ENCODE results near the gene VPS4A.

VPS4A gene

GRCh38 chr16:69318177-69318910, 7.2 kb downstream of the VPS4A start:
- Mint-ChIP-seq H3K4me1 (peaks cover 32% of the 10 kb centered on the region), H3K27ac (peak overlapping the region; percentile 17), H3K9me3 (no peaks in the 10 kb centered on the region), H3K4me3 (no peak overlapping the region), H3K36me3 (peaks cover 97% of the 10 kb centered on the region)
- DNase-seq (ENCODE audit: low spot score in 2 of 2) (no peak), ATAC-seq (no peak)

GRCh38 chr16:69318911-69319289, 7.8 kb downstream of the VPS4A start:
- no peak overlapping the region for H3K4me3 Mint-ChIP-seq
- ATAC-seq: no peak

DNA sequence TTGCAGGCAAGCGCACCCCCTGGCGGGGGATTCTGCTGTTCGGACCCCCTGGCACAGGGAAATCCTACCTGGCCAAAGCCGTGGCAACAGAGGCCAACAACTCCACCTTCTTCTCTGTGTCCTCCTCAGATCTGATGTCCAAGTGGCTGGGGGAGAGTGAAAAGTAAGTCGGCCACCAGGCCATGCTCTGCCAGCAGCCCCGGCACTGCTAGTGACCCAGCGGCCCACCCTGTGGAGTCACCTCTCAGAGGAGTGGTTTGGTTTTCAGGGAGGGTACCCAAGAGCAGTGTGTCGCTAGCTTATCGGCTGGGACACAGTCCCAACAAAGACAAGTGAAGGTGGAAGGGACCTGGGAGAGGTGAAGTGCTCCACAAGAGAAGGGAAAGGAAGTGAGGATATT, 8.2 kb downstream of the VPS4A start:
- Mint-ChIP-seq H3K27ac (peak overlapping the region; percentile 62), H3K4me3 (no peak overlapping the region), H3K9me3 (no peaks in the 10 kb centered on the region), H3K36me3 (peaks cover 97% of the 10 kb centered on the region), H3K4me1 (peaks cover 26% of the 10 kb centered on the region)
- ATAC-seq: no peak
- no peak for DNase-seq (ENCODE audit: low spot score in 2 of 2)

More at GRCh38 chr16:69318911-69319289, 7.8 kb downstream of the VPS4A start:
- Mint-ChIP-seq H3K9me3 (no peaks in the 10 kb centered on the region), H3K36me3 (peaks cover 97% of the 10 kb centered on the region), H3K4me1 (peaks cover 27% of the 10 kb centered on the region), H3K27ac (no peak overlapping the region)
- DNase-seq (ENCODE audit: low spot score in 2 of 2): no peak

DNA sequence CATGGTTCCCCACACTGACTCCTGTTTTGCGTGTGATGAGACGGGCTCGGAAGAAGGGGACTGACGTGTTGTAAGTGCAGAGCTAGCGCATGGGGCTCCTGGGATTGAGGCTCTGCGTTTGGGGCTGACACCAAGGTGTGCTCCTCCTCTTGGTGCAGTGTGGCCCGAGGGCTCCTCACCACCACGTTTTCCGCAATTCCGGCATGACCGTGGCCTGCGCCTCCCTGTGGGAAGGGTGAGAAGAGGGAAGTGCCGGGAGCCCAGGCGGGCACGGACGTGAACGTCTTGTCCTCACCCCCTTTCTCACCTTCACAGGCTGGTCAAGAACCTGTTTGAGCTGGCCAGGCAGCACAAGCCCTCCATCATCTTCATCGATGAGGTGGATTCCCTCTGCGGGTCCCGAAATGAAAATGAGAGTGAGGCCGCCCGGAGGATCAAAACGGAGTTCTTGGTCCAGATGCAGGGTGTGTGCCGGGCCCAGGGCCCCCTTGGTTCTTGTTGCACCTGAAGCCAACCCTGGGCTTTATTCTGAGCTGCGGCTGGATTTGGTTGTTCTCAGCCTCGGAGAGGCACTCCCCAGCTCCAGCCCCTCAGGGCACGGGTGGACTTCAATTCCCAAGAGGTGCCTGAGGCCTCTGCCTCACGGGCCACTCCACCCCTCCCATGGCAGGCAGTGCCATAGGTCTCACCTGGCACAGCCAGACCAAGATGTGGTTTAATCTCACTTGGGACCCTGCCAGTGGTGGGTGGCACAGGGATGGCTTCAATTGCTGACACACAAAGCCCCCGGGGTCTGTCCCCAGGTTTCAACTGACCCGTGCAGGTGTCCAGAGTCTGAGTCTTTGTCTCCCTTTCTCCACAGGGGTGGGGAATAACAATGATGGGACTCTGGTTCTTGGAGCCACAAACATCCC, 8.9 kb downstream of the VPS4A start:
- peak overlapping the region; percentile 62 for H3K27ac Mint-ChIP-seq
- H3K4me3 Mint-ChIP-seq: no peak overlapping the region
- no peaks in the 10 kb centered on the region for H3K9me3 Mint-ChIP-seq
- DNase-seq (ENCODE audit: low spot score in 2 of 2): no peak
- ATAC-seq: no peak
- H3K4me1 Mint-ChIP-seq: peaks cover 30% of the 10 kb centered on the region
- peaks cover 97% of the 10 kb centered on the region for H3K36me3 Mint-ChIP-seq

DNA sequence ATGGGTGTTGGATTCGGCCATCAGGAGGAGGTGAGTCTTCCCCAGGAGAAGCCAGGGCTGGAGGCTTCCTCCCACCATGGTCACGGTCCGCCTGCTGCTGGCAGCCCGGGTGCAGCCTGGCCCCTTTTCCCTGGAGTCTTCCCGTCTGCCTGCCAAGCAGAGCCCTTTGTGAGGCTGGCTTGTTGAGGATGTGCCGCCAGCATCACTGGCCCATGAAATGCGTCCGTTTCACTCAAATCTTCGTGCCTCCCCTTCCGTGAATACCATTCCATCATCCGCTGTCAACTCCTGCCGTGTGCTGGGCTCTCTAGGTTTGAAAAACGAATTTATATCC, 9.6 kb downstream of the VPS4A start:
- Mint-ChIP-seq H3K4me3 (no peak overlapping the region), H3K36me3 (peaks cover 97% of the 10 kb centered on the region), H3K4me1 (peaks cover 34% of the 10 kb centered on the region), H3K27ac (peak overlapping the region; percentile 24), H3K9me3 (no peaks in the 10 kb centered on the region)
- no peak for DNase-seq (ENCODE audit: low spot score in 2 of 2)
- ATAC-seq: no peak

DNA sequence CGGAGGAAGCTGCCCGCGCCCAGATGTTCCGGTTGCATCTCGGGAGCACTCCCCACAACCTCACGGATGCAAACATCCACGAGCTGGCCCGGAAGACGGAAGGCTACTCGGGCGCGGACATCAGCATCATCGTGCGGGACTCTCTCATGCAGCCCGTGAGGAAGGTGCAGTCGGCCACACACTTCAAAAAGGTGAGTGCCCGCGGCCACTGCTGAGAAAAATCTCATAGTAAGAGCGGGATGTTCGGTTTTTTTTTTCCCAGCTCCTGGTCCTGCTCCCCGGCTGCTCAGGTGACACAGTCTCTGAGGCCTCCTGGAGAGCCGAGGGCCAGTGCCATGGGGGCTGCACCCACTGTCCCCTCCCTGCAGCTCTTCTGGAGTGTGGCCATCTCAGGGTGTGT, 9.9 kb downstream of the VPS4A start:
- no peak overlapping the region for H3K4me3 Mint-ChIP-seq
- H3K27ac Mint-ChIP-seq: peak overlapping the region; percentile 24
- peaks cover 97% of the 10 kb centered on the region for H3K36me3 Mint-ChIP-seq
- ATAC-seq (no peak), DNase-seq (ENCODE audit: low spot score in 2 of 2) (no peak)
- peaks cover 38% of the 10 kb centered on the region for H3K4me1 Mint-ChIP-seq
- no peaks in the 10 kb centered on the region for H3K9me3 Mint-ChIP-seq

DNA sequence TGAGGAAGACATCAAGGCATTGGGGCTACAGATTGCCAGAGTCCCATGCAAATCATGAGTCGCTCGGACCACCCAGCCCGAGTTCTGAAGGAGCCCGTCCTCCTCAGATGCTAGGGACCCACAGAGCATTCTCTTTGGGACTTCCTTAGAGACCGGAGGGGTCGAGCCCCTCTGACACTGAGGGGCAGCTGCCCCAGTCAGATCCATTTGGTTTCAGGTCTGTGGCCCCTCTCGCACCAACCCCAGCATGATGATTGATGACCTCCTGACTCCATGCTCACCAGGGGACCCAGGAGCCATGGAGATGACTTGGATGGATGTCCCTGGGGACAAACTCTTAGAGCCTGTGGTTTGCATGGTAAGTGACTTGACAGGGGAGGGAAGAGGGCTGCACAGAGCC, 11.2 kb downstream of the VPS4A start:
- H3K9me3 Mint-ChIP-seq: no peaks in the 10 kb centered on the region
- H3K36me3 Mint-ChIP-seq: peaks cover 97% of the 10 kb centered on the region
- no peak overlapping the region for H3K4me3 Mint-ChIP-seq
- H3K4me1 Mint-ChIP-seq: peaks cover 45% of the 10 kb centered on the region
- peak overlapping the region; percentile 37 for H3K27ac Mint-ChIP-seq
- DNase-seq (ENCODE audit: low spot score in 2 of 2): no peak
- no peak for ATAC-seq

- H3K4me3 Mint-ChIP-seq: no peak overlapping the region
- no peak for DNase-seq (ENCODE audit: low spot score in 2 of 2)
- H3K9me3 Mint-ChIP-seq: no peaks in the 10 kb centered on the region
- peak overlapping the region; percentile 37 for H3K27ac Mint-ChIP-seq
- H3K4me1 Mint-ChIP-seq: peaks cover 49% of the 10 kb centered on the region
- peaks cover 94% of the 10 kb centered on the region for H3K36me3 Mint-ChIP-seq
- no peak for ATAC-seq
Observed at GRCh38 chr16:69323415-69323814, 12.3 kb downstream of the VPS4A start.

GRCh38 chr16:69324013-69324531, 12.9 kb downstream of the VPS4A start:
- Mint-ChIP-seq H3K4me3 (no peak overlapping the region), H3K9me3 (no peaks in the 10 kb centered on the region), H3K36me3 (peaks cover 95% of the 10 kb centered on the region), H3K27ac (peak overlapping the region; percentile 37), H3K4me1 (peaks cover 56% of the 10 kb centered on the region)
- DNase-seq (ENCODE audit: low spot score in 2 of 2): no peak
- no peak for ATAC-seq

GRCh38 chr16:69324585-69325253, 13.6 kb downstream of the VPS4A start:
- no peak for ATAC-seq
- no peak for DNase-seq (ENCODE audit: low spot score in 2 of 2)
- Mint-ChIP-seq H3K4me1 (peaks cover 57% of the 10 kb centered on the region), H3K27ac (peak overlapping the region; percentile 37), H3K9me3 (no peaks in the 10 kb centered on the region), H3K36me3 (peaks cover 90% of the 10 kb centered on the region), H3K4me3 (no peak overlapping the region)

DNA sequence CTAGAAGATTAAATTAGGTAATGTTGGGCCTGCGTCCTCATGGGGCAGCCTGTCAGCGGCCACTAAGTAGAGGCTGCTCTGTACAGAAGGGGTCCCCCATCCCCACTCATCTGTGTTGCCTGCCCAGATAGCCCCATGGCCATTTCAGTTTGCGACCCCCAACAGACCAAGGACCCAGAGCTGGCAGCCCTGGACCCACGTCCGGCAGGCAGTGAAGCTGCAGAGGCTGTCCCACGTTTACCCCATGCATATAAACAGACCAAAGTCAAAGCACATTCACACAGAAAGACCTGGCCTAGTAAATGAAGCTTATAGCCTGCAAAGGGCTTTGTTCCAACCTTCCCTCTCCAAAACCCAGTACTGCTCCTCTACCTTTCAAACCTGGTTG, 14.6 kb downstream of the VPS4A start:
- peaks cover 84% of the 10 kb centered on the region for H3K36me3 Mint-ChIP-seq
- no peaks in the 10 kb centered on the region for H3K9me3 Mint-ChIP-seq
- no peak for DNase-seq (ENCODE audit: low spot score in 2 of 2)
- peaks cover 58% of the 10 kb centered on the region for H3K4me1 Mint-ChIP-seq
- no peak for ATAC-seq
- peak overlapping the region; percentile 69 for H3K27ac Mint-ChIP-seq
- peak overlapping the region; percentile 49 for H3K4me3 Mint-ChIP-seq

DNA sequence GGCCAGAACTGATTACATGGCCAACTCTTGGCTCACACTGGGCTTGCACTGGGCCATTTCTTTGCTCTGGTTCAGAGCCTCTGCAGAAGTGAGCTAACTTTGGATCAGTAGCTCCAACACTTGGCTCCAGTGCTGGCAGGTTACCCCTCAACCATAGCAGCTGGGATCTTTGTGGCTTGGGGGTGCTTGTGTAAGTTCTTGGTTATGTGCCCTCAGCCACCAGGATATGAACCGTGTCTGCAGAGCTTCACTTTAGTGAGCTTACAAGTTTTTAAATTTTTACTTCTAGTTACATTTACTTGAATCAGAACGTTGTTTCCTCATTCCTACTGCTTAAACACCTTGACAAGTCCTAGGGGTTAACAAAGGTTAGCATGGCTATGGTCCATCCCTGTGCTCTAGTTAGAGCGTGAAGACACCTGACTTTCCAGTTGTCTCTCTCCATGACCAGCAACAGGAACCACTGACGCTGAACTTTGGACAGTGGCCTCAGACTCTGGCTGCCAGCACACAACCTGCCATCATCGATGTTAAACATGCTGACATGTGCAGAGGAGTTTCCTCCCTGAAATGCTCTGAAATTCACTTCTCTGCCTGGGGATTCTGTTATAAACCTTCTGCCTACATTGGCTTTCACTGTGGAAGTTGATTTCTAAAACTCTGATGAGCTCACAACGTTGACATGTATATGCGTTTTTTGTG, 15.2 kb downstream of the VPS4A start:
- peaks cover 58% of the 10 kb centered on the region for H3K4me1 Mint-ChIP-seq
- no peak for ATAC-seq
- H3K27ac Mint-ChIP-seq: peak overlapping the region; percentile 69
- peaks cover 84% of the 10 kb centered on the region for H3K36me3 Mint-ChIP-seq
- H3K4me3 Mint-ChIP-seq: peak overlapping the region; percentile 49
- no peaks in the 10 kb centered on the region for H3K9me3 Mint-ChIP-seq
- DNase-seq (ENCODE audit: low spot score in 2 of 2): no peak

- peak overlapping the region; percentile 76 for H3K4me3 Mint-ChIP-seq
- no peak for DNase-seq (ENCODE audit: low spot score in 2 of 2)
- no peak for ATAC-seq
- peaks cover 84% of the 10 kb centered on the region for H3K36me3 Mint-ChIP-seq
- no peaks in the 10 kb centered on the region for H3K9me3 Mint-ChIP-seq
- H3K4me1 Mint-ChIP-seq: peaks cover 45% of the 10 kb centered on the region
- peak overlapping the region; percentile 69 for H3K27ac Mint-ChIP-seq
Observed at GRCh38 chr16:69327585-69328310, 16.6 kb downstream of the VPS4A start.

GRCh38 chr16:69328854-69329316, 17.7 kb downstream of the VPS4A start:
- peaks cover 84% of the 10 kb centered on the region for H3K36me3 Mint-ChIP-seq
- no peak for DNase-seq (ENCODE audit: low spot score in 2 of 2)
- H3K4me1 Mint-ChIP-seq: peaks cover 45% of the 10 kb centered on the region
- peak overlapping the region; percentile 76 for H3K4me3 Mint-ChIP-seq
- ATAC-seq: no peak
- H3K9me3 Mint-ChIP-seq: no peaks in the 10 kb centered on the region
- peak overlapping the region; percentile 63 for H3K27ac Mint-ChIP-seq

Measured in stimulated activated effector memory CD8-positive, alpha-beta T cell treated with anti-CD3 and anti-CD28 coated beads, Interleukin-12 subunit alpha, Interleukin-12 subunit beta, amount 100 ng/mL, for 72 hours (primary cell).